GM18526 (cell line): ENCODE measurements around the gene CCL2.

Experiments
- POLR2A ChIP-seq: IDR thresholded peaks from 3 replicates; pipeline ENCODE4 v1.6.1; 2011; ENCODE audit not compliant: insufficient read length; ENCODE audit errors: extremely low read depth

Gene CCL2

DNA sequence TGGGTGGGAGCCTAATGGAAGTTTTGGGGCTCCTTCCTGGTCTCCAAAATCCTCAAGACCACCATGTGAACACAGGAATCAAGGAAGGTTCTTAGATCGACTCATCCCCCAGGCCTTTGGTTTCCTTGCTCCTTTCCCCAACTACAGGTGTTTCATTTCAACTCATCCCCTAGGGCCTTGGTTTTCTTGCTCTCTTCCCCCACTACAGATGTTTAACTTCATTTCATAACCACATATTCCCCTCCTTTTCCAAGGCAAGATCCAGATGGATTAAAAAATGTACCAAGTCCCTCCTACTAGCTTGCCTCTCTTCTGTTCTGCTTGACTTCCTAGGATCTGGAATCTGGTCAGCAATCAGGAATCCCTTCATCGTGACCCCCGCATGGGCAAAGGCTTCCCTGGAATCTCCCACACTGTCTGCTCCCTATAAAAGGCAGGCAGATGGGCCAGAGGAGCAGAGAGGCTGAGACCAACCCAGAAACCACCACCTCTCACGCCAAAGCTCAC, 30.3 kb downstream of the CCL2 start, which contains the start of gene CCL11:
Gene CCL11 (plus strand): TSS at position 457 of the 507 bp plus-strand sequence. CDS start 67 bp downstream, outside the sequence.
- no peak for TF ChIP-seq POLR2A

DNA sequence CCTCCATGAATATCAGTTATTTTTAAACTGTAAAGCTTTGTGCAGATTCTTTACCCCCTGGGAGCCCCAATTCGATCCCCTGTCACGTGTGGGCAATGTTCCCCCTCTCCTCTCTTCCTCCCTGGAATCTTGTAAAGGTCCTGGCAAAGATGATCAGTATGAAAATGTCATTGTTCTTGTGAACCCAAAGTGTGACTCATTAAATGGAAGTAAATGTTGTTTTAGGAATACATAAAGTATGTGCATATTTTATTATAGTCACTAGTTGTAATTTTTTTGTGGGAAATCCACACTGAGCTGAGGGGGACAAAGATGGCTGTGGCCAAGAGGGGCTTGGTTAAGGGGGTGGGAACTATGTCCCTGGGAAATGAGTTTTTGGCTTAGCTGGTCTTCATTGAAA, 32.8 kb downstream of the CCL2 start:
- TF ChIP-seq POLR2A = no peak

DNA sequence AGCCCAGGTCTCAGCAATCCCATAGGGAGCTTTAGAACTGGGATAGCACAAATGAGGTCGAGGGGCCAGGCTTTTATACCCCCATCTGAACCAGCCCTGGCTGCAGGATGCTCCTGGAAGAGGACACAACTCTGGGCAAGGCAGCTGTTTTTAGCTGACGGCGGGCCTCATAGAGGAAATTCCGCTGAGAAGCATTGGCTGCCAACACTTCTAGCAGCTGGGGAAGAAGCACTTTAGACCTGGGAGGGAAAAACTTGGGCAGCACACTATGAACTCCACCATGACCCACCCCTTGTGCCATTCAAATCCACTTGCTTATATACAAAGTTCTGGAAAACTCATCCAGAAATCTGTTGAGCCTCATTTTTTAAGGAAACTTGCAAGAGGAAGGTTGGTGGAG, 35.5 kb downstream of the CCL2 start:
- TF ChIP-seq POLR2A = no peak

DNA sequence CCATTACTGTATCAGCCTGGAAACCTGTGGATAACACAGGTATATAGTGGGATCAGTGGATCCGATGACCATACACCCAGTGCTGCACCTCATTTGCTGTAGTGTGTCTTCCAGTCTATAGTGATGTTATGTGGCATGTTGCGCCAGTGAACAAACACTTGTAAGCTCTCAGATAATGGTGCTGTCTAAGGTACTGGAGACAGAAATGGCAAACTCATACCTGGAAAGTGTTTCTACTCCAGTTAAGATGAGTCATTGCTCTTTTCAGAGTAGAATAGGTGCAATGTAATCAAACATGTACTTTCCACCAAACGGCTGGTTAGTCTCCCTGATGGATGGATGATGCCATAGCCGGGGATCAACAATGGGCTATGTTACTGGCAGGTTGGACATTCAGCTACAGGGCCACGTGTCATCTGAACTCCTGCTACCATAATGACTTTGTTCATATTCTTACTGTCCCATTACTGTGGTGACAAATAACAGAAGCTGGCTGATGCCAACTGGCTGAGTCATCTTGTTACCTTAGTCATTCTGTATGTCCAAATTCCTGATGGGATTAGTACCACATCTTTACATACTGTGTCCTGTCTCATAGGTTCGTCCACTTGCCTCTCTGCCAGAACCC, 36.8 kb downstream of the CCL2 start:
- TF ChIP-seq POLR2A = no peak

DNA sequence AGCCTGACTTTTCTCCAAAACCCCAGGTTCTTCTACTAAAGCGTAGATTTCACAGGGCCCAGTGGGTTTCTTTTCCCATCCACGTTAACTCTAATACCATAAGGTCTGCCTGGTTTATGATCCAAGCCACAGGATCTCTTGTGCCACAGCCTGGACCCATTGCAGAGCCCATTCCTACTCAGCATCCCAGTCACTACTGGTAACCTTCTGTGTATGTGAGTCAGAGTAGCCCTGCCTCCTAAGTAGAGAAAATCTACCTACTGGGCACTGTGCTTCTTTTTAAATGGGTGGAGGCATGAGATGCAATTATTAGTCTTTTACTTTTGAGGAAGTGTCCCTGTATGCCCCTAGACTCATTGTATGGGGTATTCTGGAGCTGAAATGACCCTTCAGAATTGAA, 43.9 kb downstream of the CCL2 start:
- no peak for TF ChIP-seq POLR2A

DNA sequence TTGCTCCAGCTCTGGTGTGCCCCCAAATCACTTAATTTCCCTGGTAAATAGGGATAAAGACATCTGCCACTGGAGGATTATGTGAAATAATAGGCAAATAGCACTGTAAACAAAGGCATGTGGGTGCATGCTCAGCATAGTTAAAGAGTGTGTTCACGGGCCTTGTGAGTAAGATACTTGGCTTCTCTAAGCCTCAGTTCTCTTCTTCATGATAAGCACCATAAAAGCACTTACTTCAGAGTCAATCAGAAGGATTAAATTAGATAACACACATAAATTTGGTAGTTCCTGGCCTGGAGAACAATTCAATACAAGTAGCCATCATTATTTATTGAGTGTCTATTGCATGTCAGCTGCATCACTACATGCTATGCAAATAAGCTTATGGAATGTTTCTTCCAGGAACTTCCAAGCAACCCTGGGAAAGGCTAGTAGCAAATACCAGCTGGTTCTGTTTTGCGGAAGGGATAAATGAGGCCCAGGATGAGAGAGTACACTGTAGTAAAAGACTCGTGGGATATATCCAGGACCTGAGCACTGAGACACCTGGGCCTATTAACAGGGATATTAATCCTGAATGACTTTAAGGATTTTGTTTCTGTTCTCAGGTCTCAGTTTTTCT, 45.0 kb downstream of the CCL2 start:
- TF ChIP-seq POLR2A = no peak

DNA sequence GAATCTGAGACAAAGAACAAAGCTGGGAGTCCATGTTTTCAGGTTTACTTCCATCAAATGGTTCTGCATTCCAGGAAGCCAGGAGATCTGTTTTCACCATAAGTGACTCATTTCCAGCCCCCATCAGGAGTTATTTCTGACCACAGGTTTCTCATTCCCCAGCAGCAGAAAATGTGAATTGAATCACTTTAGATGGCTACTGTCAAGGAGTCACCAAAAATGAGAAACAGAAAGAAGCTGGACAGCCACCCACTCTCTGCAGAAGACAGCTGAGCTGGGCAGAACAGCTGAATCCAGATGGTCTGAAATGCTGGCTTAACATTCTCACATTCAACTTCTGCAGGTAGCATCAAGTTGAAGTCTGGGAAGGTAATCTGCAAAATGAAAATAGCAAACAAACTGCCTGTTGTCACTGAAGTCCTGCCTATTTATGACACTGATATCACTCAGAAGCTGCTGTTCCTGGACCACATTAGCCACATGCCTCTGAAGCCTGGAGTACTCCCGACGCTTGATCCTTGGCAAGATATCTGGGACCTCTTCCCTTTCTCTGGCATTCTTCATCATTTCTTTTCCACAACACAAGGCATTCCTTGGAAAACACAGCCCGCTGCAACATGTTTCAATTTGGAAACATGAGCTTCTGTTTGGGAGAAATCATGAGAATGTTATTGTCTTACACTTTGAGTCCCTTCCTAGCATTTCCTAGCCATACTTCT, 45.7 kb downstream of the CCL2 start:
- no peak for TF ChIP-seq POLR2A

DNA sequence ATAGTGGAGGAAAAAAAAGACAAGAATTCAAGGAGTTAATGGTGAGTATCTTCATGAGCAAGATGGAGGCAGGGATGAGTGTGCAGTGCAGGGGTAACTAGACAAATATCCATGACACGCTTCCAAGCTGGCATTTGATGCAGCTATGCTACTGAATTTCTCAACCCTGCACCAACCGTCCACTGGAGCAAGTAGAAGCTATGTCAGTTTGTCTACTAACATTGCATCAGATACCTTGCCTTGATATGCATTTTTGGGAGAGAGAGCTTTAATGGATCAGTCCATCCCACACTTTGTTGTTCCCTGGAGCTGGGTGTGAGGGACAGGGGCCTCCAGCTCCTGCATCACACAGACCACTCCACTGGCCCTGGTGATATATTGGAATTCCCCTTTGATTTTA, 46.9 kb downstream of the CCL2 start:
- TF ChIP-seq POLR2A = no peak

DNA sequence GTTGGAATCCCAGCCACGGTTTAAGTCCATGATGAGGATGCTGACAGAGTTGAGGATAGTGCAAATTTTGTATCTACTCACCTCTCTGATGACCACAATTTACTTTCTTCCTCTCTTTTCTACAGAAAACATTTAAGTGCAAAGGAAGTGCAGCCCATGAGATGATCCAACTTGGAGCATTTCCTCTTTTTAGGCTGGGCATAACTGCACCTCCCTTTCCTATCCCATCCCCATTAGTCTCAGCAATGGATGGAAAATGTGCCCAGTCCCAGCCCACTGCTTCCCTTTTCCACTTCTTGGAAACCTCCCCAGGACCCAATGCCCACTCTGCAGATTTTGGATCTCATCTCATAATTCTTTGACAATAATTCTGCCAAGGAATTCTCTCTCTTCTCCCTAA, 47.6 kb downstream of the CCL2 start:
- no peak for TF ChIP-seq POLR2A

DNA sequence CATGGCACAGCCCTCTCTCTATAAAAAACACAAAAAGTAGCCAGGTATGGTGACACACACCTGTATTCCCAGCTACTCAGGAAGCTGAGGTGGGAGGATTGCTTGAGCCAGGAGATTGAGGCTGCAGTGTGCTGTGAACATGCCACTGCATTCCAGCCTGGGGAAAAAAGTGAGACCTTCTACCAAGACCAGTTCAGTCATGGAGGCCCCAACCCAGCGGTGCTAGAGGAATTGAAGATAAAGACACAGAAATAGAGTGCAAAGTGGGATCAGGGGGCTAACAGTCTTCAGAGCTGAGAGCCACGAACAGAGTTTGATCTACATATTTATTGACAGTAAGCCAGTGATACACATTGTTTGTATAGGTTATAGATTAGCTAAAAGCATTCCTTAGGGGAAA, 48.5 kb downstream of the CCL2 start:
- no peak for TF ChIP-seq POLR2A

DNA sequence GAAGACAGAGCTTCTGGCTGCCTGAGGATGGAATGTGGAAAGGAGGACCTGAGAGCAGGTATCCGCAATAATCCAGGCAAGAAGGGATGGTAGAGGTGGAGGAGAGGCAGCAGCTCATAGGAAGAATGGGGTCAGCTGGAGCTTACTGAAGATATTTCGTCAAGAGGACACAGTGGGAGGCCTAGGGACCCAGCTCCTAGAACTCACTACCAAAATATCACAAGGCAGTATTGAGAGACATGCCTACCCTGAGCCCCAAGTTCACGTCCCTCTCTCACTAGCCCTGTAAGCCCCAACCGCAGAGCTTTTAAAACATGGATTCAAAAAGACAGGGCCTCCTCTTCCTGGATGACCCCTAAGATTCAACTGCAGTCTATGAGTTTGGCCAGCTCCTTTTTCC, 50.0 kb downstream of the CCL2 start:
- TF ChIP-seq POLR2A = no peak

DNA sequence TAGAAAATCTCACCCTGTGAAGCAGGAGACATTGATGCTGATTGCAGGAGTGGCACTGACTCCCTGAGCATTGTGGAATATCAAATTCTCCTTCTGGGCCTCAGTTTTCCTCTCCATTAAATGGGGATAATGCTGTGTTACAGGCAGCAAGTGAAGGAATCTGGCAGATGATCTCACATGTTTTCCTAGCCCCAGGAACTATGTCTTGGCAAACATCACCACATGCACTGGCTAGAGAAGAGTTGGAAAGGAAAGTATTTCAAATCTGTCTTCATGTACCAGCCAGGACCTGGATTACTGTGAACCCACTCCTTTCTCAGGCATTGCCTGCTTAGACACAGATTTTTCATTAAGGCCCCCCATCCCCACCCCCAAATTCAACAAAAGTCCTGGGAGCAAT, 50.5 kb downstream of the CCL2 start:
- TF ChIP-seq POLR2A = no peak

DNA sequence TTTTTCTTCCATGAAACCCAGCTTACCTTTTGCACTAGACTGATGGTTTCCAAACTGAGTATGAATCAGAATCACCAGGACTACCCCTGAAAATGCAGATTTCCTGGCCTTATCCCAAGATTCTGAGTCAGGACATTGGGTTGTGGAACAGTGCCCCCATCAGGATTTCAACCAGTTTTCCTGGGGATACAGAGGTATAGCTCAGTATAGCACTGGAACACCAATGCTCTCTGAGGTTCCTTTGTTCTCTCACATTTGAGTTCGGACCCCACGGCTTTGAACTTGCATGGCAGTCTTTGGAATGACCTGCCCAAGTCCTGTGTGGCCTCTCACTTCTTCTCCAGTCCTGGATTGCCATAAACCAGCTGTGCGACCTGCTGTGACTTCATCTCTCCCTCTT, 51.4 kb downstream of the CCL2 start:
- no peak for TF ChIP-seq POLR2A
